Rectal smooth muscle tissue (tissue), 1 donor: ENCODE data around the gene PIK3R2.

Source experiments
- H3K27ac ChIP-seq: one replicate; pipeline ENCODE4 v1.7.0; 2013; ENCODE audit warnings: low read depth, low read length, inconsistent platforms
- H3K27me3 ChIP-seq: one replicate; pipeline ENCODE4 v1.7.0; 2013; ENCODE audit warnings: low read length; ENCODE audit not compliant: control insufficient read depth, insufficient read depth
- H3K36me3 ChIP-seq: one replicate; pipeline ENCODE4 v1.7.0; 2013; ENCODE audit warnings: low read length; ENCODE audit not compliant: control insufficient read depth, insufficient read depth
- H3K4me1 ChIP-seq: one replicate; pipeline ENCODE4 v1.7.0; 2013; ENCODE audit warnings: low read length; ENCODE audit not compliant: control insufficient read depth, insufficient read depth
- H3K4me3 ChIP-seq: one replicate; pipeline ENCODE4 v1.7.0; 2013; ENCODE audit warnings: low read length
- H3K9ac ChIP-seq: one replicate; pipeline ENCODE4 v1.7.0; 2013; ENCODE audit warnings: low read length

Gene PIK3R2

DNA sequence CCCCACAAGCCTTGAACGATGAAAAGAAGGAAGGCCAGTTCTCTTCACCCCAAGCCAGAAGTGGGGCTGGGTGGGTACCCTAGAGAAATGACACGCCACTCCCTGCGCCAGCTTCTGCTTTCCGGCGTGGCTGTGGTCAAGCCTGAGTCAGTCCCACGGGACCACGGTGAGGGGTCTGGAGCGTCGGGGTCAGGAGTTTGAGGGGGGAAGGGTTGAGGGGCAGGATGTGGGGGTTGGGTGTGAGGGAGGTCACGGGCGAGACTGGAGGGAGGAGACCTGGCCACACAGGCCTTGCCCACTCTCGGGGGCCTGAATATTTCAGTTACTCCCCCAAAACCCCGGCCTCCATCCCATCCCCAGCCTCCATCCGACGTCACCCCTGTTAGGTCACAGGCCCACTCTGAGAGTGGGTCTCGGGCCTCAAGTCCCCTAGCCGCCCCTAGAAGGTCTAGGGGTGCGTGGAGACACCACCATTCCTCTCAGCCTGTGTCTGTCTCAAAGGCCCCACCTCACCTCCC lies 20.1 kb downstream of the PIK3R2 start:
- peaks cover 5% of the 10 kb centered on the region for H3K36me3 ChIP-seq
- peak overlapping the region; percentile 82 for H3K4me3 ChIP-seq
- H3K27ac ChIP-seq, result no peak overlapping the region
- H3K9ac ChIP-seq, result peak overlapping the region; percentile 39
- peaks cover 3% of the 10 kb centered on the region for H3K4me1 ChIP-seq
- H3K27me3 ChIP-seq, result no peaks in the 10 kb centered on the region

DNA sequence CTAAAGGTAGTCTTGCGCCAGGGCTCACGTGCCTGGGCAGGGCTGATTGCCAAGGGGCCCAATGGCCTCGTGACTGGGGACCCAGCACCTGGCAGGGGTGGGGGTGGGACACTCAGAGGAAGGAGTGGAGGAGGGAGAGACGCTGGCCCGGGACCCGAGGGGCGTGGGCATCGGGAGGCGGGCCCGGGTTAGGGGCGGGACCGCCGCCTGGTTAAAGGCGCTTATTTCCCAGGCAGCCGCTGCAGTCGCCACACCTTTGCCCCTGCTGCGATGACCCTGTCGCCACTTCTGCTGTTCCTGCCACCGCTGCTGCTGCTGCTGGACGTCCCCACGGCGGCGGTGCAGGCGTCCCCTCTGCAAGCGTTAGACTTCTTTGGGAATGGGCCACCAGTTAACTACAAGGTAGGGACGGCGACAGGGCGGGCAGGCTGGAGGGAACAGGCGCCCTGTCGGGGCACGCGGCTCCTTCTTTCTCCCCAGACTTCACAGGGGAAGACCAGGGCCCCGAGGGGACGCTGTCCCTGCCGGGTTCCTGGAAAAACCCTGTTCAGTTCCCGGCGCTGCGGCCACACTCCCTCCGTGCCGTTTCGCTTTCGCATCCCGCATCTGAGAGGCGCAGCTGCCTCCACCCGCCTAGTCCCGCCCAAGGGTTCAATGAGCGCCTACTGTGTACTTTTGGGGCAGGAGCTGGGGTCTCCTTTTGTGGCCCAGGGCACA lies 20.8 kb downstream of the PIK3R2 start, which contains the start of gene IFI30:
IFI30 (plus strand) TSS at position 242 of the 717 bp plus-strand sequence; CDS start at position 271, 29 bp downstream.
- Histone ChIP-seq H3K36me3 (peaks cover 3% of the 10 kb centered on the region), H3K4me1 (peaks cover 3% of the 10 kb centered on the region), H3K9ac (peak within 1 kb of the TSS; percentile 39), H3K27me3 (no peaks in the 10 kb centered on the region), H3K4me3 (peak within 1 kb of the TSS; percentile 82), H3K27ac (no peak within 1 kb of the TSS)

DNA sequence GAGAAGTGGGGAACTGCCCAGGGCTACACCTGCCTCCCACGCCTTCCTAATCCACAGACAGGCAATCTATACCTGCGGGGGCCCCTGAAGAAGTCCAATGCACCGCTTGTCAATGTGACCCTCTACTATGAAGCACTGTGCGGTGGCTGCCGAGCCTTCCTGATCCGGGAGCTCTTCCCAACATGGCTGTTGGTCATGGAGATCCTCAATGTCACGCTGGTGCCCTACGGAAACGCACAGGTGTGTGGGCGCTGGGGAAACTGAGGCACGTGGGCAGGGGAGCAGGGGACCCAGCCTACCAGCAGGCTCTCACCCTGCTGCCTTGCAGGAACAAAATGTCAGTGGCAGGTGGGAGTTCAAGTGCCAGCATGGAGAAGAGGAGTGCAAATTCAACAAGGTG lies 22.0 kb downstream of the PIK3R2 start:
- Histone ChIP-seq H3K9ac (no peak overlapping the region), H3K36me3 (no peaks in the 10 kb centered on the region), H3K27me3 (no peaks in the 10 kb centered on the region), H3K4me3 (peak overlapping the region; percentile 32), H3K4me1 (peaks cover 3% of the 10 kb centered on the region), H3K27ac (no peak overlapping the region)

DNA sequence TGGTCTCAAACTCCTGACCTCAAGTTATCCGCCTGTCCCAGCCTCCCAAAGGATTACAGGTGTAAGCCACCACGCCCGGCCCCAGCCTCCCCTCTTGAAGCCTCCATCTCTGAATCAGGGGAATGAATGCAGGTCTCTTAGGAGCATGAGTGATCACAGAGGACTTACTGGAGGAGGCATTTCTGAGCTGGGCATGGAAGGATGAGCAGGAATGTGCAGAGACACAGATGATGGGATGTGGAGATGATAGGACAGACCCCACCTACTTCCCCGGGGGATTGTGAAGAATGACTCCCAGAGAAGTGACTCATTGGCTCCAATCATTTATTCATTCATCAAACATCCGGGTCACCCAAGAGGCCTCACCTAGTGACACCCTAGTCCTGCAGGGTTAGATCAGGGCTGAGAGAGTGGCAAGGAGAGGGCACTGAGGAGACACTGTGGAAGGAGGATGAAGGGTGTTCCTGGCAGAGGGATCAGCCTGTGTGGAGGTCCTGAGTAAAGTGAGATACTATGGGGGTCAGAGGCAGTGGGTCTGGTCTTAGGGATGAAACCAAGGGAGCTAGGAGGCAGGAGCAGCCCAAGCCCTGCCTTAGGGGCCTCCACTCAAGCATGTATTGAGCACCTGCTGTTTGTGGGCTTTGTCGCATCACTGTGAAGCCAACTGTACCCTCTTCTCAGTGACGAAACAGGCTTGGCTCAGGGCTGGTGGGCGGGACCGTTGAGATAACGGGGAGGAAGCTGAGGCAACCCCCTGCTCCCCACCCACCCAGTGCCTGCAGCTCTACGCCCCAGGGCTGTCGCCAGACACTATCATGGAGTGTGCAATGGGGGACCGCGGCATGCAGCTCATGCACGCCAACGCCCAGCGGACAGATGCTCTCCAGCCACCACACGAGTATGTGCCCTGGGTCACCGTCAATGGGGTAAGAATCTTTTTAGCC lies 23.7 kb downstream of the PIK3R2 start:
- no peaks in the 10 kb centered on the region for H3K27me3 ChIP-seq
- H3K9ac ChIP-seq, result no peak overlapping the region
- peaks cover 3% of the 10 kb centered on the region for H3K4me1 ChIP-seq
- no peaks in the 10 kb centered on the region for H3K36me3 ChIP-seq
- H3K4me3 ChIP-seq, result no peak overlapping the region
- H3K27ac ChIP-seq, result no peak overlapping the region

DNA sequence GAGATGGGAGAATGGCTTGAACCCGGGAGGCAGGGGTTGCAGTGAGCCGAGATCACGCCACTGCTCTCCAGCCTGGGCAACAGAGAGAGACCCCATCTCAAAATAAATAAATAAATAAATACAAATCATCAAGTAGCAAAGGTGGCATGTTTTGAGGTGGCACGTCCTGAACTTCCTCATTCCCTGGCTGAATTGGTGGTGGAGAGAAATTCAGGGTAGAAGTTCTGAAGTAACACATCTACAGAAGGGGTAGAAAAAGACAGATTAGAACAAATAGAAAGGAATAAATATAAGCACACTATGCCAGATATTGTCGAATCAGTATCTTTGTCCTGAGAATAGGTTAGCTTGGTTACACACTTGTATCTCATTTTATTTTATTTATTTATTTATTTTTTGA lies 27.0 kb downstream of the PIK3R2 start:
- Histone ChIP-seq H3K4me3 (no peak overlapping the region), H3K36me3 (no peaks in the 10 kb centered on the region), H3K4me1 (no peaks in the 10 kb centered on the region), H3K9ac (no peak overlapping the region), H3K27ac (no peak overlapping the region), H3K27me3 (no peaks in the 10 kb centered on the region)

DNA sequence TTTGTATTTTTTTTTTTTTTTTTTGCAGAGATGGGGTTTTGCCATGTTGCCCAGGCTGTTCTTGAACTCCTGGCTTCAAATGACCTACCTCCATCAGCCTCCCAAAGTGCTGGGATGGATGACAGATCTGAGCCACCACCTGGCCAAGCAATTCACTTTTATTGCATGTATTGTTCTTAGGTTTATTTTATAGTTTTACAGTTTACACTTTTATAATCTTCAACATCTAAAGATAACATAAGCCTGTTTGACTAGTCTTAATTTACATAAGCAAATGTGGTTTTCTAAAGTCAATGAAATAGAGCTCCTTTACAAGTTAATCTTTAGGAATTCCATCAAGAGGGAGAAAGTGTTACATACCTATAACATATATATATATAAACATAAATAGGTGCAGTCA lies 30.6 kb downstream of the PIK3R2 start:
- no peaks in the 10 kb centered on the region for H3K36me3 ChIP-seq
- H3K4me1 ChIP-seq, result no peaks in the 10 kb centered on the region
- no peaks in the 10 kb centered on the region for H3K27me3 ChIP-seq
- H3K4me3 ChIP-seq, result no peak overlapping the region
- no peak overlapping the region for H3K27ac ChIP-seq
- H3K9ac ChIP-seq, result no peak overlapping the region

DNA sequence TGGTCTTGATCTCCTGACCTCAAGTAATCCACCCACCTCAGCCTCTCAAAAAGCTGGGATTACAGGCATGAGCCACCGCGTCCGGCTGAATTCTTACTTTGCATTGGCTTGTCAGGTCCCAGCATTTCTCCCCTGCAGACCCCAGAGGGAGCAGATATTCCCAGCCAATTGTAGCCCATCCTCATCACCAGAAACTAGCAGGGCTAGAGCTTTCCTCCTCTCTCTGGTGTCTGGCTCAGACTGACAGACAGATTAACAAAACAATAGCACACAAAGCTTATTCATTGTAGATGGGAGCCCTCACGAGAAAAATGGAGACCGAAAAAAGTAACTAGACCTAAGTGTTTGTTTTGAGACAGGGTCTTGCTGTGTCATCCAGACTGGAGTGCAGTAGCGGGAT lies 32.6 kb downstream of the PIK3R2 start:
- Histone ChIP-seq H3K9ac (no peak overlapping the region), H3K4me1 (no peaks in the 10 kb centered on the region), H3K4me3 (no peak overlapping the region), H3K36me3 (no peaks in the 10 kb centered on the region), H3K27me3 (no peaks in the 10 kb centered on the region), H3K27ac (no peak overlapping the region)

DNA sequence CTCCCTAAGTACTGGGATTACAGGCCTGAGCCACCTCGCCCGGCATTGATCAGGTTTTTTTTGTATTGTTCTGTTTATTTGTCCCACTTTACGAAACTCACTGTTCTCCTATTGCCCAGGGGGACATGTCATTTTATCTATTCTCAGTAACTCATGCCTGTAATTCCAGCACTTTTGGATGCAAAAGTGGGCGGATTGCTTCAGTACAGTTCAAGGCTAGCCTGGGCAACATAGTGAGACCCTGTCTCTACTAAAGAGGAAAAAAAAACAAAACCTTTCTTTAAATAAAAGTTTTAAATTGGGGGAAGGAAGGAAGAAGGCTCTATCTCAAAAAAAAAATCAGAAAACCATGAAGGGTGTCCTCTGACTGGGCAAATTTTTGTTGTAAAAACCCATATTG lies 37.3 kb downstream of the PIK3R2 start:
- Histone ChIP-seq H3K27me3 (no peaks in the 10 kb centered on the region), H3K27ac (no peak overlapping the region), H3K36me3 (no peaks in the 10 kb centered on the region), H3K4me1 (peaks cover 13% of the 10 kb centered on the region), H3K4me3 (no peak overlapping the region), H3K9ac (no peak overlapping the region)

DNA sequence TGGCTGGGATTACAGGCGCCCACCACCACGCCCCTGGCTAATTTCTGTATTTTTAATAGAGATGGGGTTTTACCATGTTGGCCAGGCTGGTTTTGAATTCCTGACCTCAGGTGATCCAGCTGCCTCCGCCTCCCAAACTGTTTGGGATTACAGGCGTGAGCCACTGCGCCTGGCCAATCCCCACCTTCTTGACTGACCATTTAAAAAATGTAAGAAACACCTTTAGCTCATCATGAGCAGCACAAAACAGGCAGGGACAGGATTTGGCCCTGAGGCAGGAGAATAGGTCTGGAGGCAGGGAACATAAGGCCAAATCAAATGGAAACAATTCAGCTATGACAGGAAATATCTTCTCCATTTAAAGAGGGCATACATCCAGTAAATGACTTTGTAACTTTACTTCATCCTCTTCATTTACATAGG lies 38.7 kb downstream of the PIK3R2 start:
- Histone ChIP-seq H3K9ac (no peak overlapping the region), H3K27ac (peak overlapping the region; percentile 88), H3K4me1 (peaks cover 13% of the 10 kb centered on the region), H3K4me3 (peak overlapping the region; percentile 71), H3K36me3 (peaks cover 4% of the 10 kb centered on the region), H3K27me3 (no peaks in the 10 kb centered on the region)

DNA sequence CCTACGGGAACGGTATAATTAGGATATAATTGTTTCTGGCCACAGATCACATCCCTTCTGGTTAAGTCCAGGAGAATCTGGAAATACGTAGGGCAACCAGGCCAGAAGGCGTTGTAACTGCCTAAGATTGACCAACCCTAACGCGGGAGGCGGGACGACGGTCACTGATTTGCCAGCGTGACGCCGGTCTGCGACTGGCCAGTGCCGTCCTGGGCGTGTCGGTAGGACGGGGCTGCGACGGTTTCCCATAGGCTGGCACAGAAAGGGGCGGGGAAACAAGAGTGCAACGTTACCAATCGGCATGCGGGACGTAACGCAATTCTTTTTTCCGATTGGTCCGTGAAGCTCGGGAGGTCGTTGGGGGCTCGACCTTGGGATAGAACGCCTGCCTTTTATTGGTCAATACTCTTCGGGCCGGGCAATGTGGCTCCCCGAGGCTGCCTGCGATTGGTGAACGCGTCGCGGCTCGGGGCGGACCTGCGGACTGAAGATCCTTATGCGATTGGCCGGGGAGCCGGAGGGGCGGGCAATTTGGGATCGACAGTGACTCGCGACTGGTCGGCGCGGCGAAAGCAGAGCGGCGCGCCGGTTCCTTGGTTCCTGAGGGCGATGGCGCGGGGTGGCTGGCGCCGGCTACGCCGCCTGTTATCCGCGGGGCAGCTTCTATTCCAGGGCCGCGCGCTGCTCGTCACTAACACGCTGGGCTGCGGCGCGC lies 39.9 kb downstream of the PIK3R2 start, which contains the start of gene MPV17L2:
MPV17L2 (plus strand) TSS at position 546 of the 715 bp plus-strand sequence; CDS start at position 610, 64 bp downstream.
- Histone ChIP-seq H3K27me3 (no peaks in the 10 kb centered on the region), H3K4me3 (peak within 1 kb of the TSS; percentile 84), H3K27ac (peak within 1 kb of the TSS; percentile 91), H3K9ac (peak within 1 kb of the TSS; percentile 45), H3K4me1 (peaks cover 13% of the 10 kb centered on the region), H3K36me3 (peaks cover 4% of the 10 kb centered on the region)

DNA sequence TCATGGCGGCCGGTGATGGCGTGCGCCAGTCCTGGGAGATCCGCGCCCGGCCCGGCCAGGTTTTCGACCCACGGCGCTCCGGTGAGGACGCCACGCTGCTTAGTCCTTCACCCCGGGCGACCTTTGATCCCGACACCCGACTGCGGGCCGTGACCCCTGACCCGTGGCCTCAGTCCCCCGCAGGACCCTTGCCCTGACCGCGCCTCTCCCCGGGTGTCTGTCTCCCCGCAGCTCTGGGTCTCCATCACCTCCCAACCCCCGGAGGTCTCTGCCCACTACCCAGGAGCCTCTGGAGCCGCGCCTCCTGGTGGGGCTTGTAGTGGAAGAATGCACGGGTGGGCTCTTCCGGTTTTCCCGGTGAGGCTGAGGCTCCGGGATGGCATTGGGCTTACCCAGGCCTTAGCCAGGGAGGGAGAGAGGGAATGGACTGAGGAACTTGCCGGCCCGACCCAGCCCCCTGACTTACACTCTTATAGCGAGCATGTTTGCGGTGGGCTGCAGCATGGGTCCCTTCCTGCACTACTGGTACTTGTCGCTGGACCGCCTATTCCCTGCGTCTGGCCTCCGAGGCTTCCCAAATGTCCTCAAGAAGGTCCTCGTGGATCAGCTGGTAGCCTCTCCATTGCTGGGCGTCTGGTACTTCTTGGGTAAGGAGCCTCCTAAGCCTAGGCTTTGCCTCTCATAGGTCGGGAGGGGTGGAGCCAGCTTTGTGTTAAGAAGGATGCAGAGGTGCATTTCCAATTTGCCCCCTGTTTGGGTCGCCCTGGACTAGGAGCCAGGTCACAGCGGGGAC lies 40.6 kb downstream of the PIK3R2 start:
- H3K4me3 ChIP-seq, result peak overlapping the region; percentile 84
- peak overlapping the region; percentile 91 for H3K27ac ChIP-seq
- peaks cover 13% of the 10 kb centered on the region for H3K4me1 ChIP-seq
- peak overlapping the region; percentile 45 for H3K9ac ChIP-seq
- H3K27me3 ChIP-seq, result no peaks in the 10 kb centered on the region
- H3K36me3 ChIP-seq, result peaks cover 5% of the 10 kb centered on the region
